Retinal pigment epithelial cell (primary cell): ENCODE data around the gene KIAA1210.

Experiments used
- DNase-seq: peaks from one replicate; pipeline ENCODE4 v3.0.0-alpha.2; 2010; ENCODE audit warnings: low read depth
- H3K4me3 ChIP-seq: 2 replicates; pipeline ENCODE4 v1.5.1; 2011; ENCODE audit warnings: mild to moderate bottlenecking, low read length, control low read depth, moderate library complexity
- TF ChIP-seq, protein P1 (sequence below): conservative IDR thresholded peaks from 2 replicates; pipeline ENCODE4 v1.5.1; 2011; ENCODE audit warnings: low read depth, low read length, control low read depth, inconsistent platforms

KIAA1210 gene

DNA sequence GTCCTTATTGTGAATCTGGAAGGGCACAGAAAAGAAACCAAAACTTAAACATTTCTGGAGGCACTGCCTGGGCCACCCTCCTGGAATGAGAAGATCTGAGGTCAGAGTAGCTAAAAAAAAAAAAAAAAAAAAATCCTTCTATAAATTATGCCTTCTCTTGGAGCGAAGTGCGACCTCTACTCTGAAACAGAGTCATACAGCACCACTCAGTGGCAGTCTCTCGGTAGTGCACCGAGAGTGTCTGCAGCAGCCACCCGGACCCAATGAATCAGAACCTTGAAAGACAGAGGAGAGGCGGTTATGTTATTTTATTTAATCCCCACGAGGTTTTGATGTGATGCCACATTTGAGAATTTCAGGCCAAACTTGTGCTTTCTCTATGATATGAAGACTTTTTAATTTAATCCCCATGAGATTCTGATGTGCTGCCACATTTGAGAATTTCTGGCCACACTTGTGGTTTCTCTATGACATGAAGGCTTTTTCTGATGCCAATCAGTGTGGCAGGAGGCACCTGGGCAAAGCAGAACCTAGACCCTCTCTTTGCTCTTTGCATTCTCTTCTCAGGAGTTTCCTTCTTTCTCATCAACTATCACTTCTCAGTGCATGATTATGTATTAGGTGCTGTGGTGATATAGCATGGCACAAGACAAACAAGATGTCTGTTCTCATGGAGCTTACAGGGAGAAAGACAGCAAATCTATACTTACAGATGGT is 60.4 kb downstream of the KIAA1210 start:
- peak; percentile 12 for DNase-seq
- TF ChIP-seq, protein P1, sequence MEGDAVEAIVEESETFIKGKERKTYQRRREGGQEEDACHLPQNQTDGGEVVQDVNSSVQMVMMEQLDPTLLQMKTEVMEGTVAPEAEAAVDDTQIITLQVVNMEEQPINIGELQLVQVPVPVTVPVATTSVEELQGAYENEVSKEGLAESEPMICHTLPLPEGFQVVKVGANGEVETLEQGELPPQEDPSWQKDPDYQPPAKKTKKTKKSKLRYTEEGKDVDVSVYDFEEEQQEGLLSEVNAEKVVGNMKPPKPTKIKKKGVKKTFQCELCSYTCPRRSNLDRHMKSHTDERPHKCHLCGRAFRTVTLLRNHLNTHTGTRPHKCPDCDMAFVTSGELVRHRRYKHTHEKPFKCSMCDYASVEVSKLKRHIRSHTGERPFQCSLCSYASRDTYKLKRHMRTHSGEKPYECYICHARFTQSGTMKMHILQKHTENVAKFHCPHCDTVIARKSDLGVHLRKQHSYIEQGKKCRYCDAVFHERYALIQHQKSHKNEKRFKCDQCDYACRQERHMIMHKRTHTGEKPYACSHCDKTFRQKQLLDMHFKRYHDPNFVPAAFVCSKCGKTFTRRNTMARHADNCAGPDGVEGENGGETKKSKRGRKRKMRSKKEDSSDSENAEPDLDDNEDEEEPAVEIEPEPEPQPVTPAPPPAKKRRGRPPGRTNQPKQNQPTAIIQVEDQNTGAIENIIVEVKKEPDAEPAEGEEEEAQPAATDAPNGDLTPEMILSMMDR, result peak; percentile 64
- no peak overlapping the region for H3K4me3 ChIP-seq

DNA sequence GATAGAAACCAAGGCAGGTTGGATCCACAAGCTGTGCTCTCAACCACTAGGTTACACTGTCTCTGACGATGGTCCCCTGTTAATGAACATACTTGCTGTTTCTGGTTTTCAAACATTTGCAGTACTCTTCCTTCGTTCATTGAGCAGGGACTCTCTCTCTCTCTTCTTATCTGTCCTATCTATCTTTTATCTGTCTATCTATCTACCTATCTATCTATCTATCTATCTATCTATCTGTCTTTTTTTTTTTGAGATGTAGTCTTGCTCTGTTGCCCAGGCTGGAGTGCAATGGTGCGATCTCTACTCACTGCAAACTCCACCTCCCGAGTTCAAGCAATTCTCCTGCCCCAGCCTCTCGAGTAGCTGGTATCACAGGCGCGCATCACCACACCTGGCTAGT is 64.2 kb downstream of the KIAA1210 start:
- no peak overlapping the region for H3K4me3 ChIP-seq
- TF ChIP-seq, protein P1, result no peak
- DNase-seq, result no peak

DNA sequence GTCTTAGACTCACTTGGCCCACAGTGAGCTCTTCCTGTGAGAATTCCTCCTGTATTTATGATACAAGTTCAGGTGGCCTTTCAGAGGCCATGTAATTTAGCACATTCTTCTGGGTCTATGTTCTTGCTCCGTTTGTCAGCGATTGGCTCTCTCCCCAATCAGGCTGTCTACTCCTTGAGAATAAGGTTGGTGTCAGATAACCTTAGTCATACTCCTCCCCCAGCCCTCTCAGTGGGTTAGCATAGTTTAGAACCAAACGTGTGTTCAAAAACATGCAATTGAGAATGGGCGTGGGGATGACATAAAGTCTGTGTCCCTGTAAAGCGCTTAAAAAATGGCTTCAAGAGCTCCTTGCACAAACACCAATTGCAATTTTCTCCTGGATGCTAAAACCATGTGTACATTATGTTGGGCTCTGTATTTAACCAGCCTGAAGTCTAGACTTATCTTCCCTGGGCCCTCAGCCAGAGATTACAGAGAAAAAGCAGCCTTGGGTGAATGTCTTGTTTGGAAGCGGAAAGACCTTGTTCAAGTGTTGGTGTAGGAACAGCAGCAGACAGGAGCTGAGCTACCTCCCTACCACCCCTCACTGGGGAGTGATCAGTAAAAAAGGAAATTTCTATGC is 64.8 kb downstream of the KIAA1210 start:
- TF ChIP-seq, protein P1, result no peak
- no peak overlapping the region for H3K4me3 ChIP-seq
- no peak for DNase-seq

DNA sequence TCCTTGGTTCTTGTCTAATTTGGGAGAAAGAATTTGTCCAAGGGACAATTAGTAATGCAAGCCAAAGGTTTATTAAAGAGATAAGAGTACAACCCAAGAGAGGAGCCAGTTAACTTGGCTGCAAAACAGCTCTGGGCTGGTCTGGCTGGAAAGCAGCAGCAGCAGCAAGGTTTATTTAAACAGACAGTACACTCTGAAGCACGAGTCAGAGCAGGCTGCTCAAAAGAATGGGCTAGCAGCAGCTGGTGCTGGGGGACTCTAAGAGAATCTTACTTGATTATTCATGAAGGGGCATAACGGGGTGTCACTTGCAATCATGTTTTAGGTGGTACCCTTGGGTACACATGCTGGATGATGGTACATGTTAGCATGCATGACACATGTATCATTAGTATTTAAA is 71.9 kb downstream of the KIAA1210 start:
- DNase-seq, result no peak
- TF ChIP-seq, protein P1, result no peak
- H3K4me3 ChIP-seq, result no peak overlapping the region

DNA sequence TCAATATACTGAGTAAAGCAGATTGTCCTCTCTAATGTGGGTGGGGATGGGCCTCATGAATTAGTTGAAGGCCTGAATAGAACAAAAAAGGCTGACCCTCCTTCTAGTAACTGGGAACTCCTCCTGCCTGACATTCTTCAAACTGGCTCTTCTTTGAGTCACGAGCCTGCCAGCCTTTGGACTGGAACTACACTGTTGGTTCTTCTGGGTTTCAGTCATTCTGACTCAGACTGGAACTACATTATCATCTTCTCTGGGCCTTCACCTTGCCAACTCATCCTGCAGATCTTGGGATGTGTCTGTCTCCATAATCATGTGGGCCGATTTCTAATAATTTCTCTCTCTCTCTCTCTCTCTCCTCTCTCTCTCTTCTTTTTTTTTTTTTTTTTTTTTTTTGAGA is 81.7 kb downstream of the KIAA1210 start:
- no peak overlapping the region for H3K4me3 ChIP-seq
- TF ChIP-seq, protein P1, result no peak
- no peak for DNase-seq

DNA sequence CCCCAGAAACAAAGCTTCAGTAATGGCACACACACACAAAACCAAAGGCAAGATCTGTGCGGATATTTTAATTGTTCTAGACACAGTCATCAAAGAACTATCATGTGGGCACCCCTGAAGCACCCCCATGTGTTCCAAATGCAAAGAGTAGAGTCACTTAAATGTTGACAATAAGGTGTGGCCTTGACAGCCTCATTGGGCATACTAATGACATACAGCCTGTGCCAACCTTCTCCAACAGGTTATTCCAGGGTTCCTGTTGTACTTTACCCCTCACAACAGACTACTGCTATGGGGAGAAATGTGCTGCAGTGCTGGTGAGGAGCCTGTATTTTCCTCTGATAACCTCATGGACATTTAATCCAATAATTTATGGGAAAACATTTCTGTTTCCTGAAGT is 84.6 kb downstream of the KIAA1210 start:
- no peak overlapping the region for H3K4me3 ChIP-seq
- TF ChIP-seq, protein P1, result no peak
- no peak for DNase-seq

DNA sequence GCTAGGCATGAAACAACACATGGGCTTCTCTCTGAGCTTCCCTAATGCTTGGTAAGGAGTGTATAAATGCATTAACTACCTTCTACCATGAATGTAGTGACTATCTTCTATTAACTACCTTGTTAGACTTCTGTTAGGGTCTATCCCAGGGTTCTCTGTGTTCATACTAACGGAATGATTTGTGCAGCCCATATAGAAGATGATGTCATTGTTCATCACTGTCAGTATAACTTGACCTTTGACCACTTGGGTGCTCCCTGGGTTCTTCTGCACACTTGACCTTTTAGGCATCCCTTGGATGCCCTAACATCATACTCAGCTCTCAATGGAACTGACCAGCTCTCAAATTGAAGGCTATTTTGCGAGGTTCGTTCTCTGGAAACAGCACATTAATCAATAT is 85.6 kb downstream of the KIAA1210 start:
- DNase-seq, result no peak
- no peak overlapping the region for H3K4me3 ChIP-seq
- TF ChIP-seq, protein P1, result no peak
